Body of pancreas (tissue), 4 donors: Measurements from ENCODE around the gene FOXK2.

Experiments used
- POLR2A ChIP-seq, 3 donors: fragments of 450-650 bp; IDR thresholded peaks; one replicate each; pipeline ENCODE4 v1.6.1; 2016; ENCODE audit warnings: antibody characterized with exemption in 3 of 3, mild to moderate bottlenecking in 2 of 3
- TF ChIP-seq, protein P1 (sequence below), 7 experiments: fragments of 450-650 bp in 4 of 7; fragments of 200-600 bp in 3 of 7; sonication (generic) in 3 of 7; IDR thresholded peaks; one replicate each; pipeline ENCODE4 v1.5.1; 2016 to 2019; ENCODE audit warnings: antibody characterized with exemption in 7 of 7

DNA sequence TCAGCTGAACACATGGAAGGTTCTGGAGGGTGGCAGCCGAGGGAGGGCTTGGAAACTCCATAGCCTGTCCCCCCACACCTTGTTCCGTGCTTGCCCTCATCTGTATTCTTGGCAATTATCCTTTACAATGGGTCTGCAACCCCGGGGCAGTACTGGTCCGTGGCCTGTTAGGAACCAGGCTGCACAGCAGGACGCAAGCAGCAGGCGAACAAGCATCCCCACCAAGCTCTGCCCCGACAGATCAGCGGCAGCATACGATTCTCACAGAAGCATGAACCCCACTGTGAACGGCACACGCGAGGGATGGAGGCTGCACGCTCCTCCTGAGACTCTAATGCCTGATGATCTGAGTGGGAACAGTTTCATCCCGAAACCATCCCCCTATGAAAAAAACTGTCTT, 122.5 kb downstream of the FOXK2 start:
- TF ChIP-seq POLR2A (IDR thresholded peaks at IDR 0.05), result no peak
- TF ChIP-seq, protein P1, sequence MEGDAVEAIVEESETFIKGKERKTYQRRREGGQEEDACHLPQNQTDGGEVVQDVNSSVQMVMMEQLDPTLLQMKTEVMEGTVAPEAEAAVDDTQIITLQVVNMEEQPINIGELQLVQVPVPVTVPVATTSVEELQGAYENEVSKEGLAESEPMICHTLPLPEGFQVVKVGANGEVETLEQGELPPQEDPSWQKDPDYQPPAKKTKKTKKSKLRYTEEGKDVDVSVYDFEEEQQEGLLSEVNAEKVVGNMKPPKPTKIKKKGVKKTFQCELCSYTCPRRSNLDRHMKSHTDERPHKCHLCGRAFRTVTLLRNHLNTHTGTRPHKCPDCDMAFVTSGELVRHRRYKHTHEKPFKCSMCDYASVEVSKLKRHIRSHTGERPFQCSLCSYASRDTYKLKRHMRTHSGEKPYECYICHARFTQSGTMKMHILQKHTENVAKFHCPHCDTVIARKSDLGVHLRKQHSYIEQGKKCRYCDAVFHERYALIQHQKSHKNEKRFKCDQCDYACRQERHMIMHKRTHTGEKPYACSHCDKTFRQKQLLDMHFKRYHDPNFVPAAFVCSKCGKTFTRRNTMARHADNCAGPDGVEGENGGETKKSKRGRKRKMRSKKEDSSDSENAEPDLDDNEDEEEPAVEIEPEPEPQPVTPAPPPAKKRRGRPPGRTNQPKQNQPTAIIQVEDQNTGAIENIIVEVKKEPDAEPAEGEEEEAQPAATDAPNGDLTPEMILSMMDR (IDR thresholded peaks at IDR 0.05), result no peak
